Measurements from ENCODE around the gene CCDC149.

Gene CCDC149

GRCh38 chr4:24837781-24838180, 75.1 kb downstream of the CCDC149 start:
- no peak for DNase-seq

GRCh38 chr4:24837336-24837735, 75.5 kb downstream of the CCDC149 start:
- DNase-seq: no peak

GRCh38 chr4:24836661-24837242, 76.1 kb downstream of the CCDC149 start:
- DNase-seq: no peak

- DNase-seq: no peak
Measured at GRCh38 chr4:24835696-24836095, 77.1 kb downstream of the CCDC149 start.

- DNase-seq: no peak
Measured at GRCh38 chr4:24831637-24832036, 81.2 kb downstream of the CCDC149 start.

GRCh38 chr4:24824720-24825119, 88.1 kb downstream of the CCDC149 start:
- no peak for DNase-seq

GRCh38 chr4:24820541-24820940, 92.3 kb downstream of the CCDC149 start:
- no peak for DNase-seq

GRCh38 chr4:24816797-24817196, 96.0 kb downstream of the CCDC149 start:
- DNase-seq: no peak

GRCh38 chr4:24813732-24814131, 99.1 kb downstream of the CCDC149 start:
- DNase-seq: no peak

GRCh38 chr4:24810871-24811631, 101.8 kb downstream of the CCDC149 start:
- no peak for DNase-seq

- no peak for DNase-seq
Measured at GRCh38 chr4:24809815-24810405, 102.9 kb downstream of the CCDC149 start.

GRCh38 chr4:24809376-24809775, 103.5 kb downstream of the CCDC149 start:
- DNase-seq: no peak

GRCh38 chr4:24808955-24809354, 103.9 kb downstream of the CCDC149 start:
- no peak for DNase-seq

GRCh38 chr4:24808261-24808660, 104.6 kb downstream of the CCDC149 start:
- DNase-seq: no peak

- no peak for DNase-seq
Measured at GRCh38 chr4:24807611-24808010, 105.2 kb downstream of the CCDC149 start.

- no peak for DNase-seq
Measured at GRCh38 chr4:24806206-24806990, 106.4 kb downstream of the CCDC149 start.

- no peak for DNase-seq
Measured at GRCh38 chr4:24805566-24805965, 107.3 kb downstream of the CCDC149 start.

- DNase-seq: no peak
Measured at GRCh38 chr4:24805067-24805466, 107.8 kb downstream of the CCDC149 start.

- DNase-seq: no peak
Measured at GRCh38 chr4:24802648-24803047, 110.2 kb downstream of the CCDC149 start.

GRCh38 chr4:24801136-24801855, 111.5 kb downstream of the CCDC149 start:
- DNase-seq: no peak

GRCh38 chr4:24800325-24800895, 112.4 kb downstream of the CCDC149 start:
- no peak for DNase-seq

GRCh38 chr4:24799544-24800324, 113.1 kb downstream of the CCDC149 start:
- DNase-seq: no peak

Measured in activated T-cell treated with anti-CD3 and anti-CD28 coated beads, Interleukin-2, amount 50 U/mL, for 48 hours (primary cell).